H1 (cell line): Measurements from ENCODE around the gene XPOT. TPM values are rescaled to one million over a fixed set of nuclear protein-coding genes. Genes with fewer than 3 reads are reported as not detected.

Source experiments
- CTCF ChIA-PET: fragments of 300-600 bp; sonication (Branson Sonifier 250); formaldehyde crosslinking; loops from one replicate; lab custom pipeline; 2021; ENCODE audit not compliant: partially characterized antibody; lab: Charles Lee
- POLR2A ChIA-PET: fragments of 300-600 bp; sonication (Branson Sonifier 250); formaldehyde crosslinking; loops from one replicate; lab custom pipeline; 2021; ENCODE audit warnings: inconsistent platforms; ENCODE audit not compliant: partially characterized antibody; lab: Charles Lee
- DNase-seq, 2 experiments: peaks; one replicate each; pipeline versions ENCODE4 v3.0.0 to v3.0.0-alpha.2; 2010 to 2022; ENCODE audit warnings: low spot score in 2 of 2, low read depth in 1 of 2, mixed read lengths in 1 of 2
- FAIRE-seq: peaks from 2 replicates; lab custom pipeline; 2011; peaks lifted over from hg19 to GRCh38; lab: Jason Lieb, UNC
- H2AFZ ChIP-seq: 2 replicates; pipeline ENCODE4 v1.8.1; 2012; ENCODE audit warnings: low read length, inconsistent platforms
- H2AK5ac ChIP-seq: 2 replicates; pipeline ENCODE4 v1.6.1; 2013; ENCODE audit warnings: low read depth, low read length
- H2BK120ac ChIP-seq: replicated peaks from 2 replicates; pipeline ENCODE3; 2013; ENCODE audit warnings: low read depth, low read length, inconsistent platforms
- H2BK12ac ChIP-seq: 2 replicates; pipeline ENCODE4 v1.6.1; 2013; ENCODE audit warnings: low read depth, low read length
- H2BK15ac ChIP-seq: 2 replicates; pipeline ENCODE4 v1.6.1; 2013; ENCODE audit warnings: low read length
- H2BK20ac ChIP-seq: 2 replicates; pipeline ENCODE4 v1.6.1; 2013; ENCODE audit warnings: low read length
- H2BK5ac ChIP-seq: 2 replicates; pipeline ENCODE4 v1.6.1; 2013; ENCODE audit warnings: low read depth, low read length
- H3K14ac ChIP-seq: 2 replicates; pipeline ENCODE4 v1.6.1; 2013; ENCODE audit warnings: inconsistent platforms; ENCODE audit not compliant: insufficient read length
- H3K18ac ChIP-seq: 2 replicates; pipeline ENCODE4 v1.6.1; 2013; ENCODE audit warnings: low read length; ENCODE audit errors: extremely low read depth
- H3K23ac ChIP-seq: 2 replicates; pipeline ENCODE4 v1.6.1; 2013; ENCODE audit warnings: inconsistent platforms; ENCODE audit not compliant: insufficient read length
- H3K23me2 ChIP-seq: 2 replicates; pipeline ENCODE4 v1.6.1; 2013; ENCODE audit warnings: low read depth, low read length
- H3K27ac ChIP-seq: 2 replicates; pipeline ENCODE4 v1.6.1; 2011; ENCODE audit warnings: low read depth, low read length, inconsistent platforms
- H3K27me3 ChIP-seq, 4 experiments: replicated peaks in 1 of 4; 1 replicate in 1 of 4; 2 replicates in 3 of 4; pipeline versions ENCODE4 v1.6.1 to v1.8.1; 2011 to 2013; ENCODE audit warnings: low read length in 3 of 4, mild to moderate bottlenecking in 3 of 4, inconsistent platforms in 2 of 4, mixed read lengths in 2 of 4, moderate library complexity in 1 of 4; ENCODE audit not compliant: control insufficient read depth in 3 of 4, insufficient read depth in 3 of 4; ENCODE audit errors: extremely low read depth in 1 of 4
- H3K36me3 ChIP-seq, 4 experiments: 2 replicates each; pipeline versions ENCODE4 v1.6.1 to v1.8.1; 2011 to 2013; ENCODE audit warnings: mild to moderate bottlenecking in 4 of 4, low read length in 3 of 4, moderate library complexity in 2 of 4, control low read depth in 1 of 4, inconsistent platforms in 1 of 4; ENCODE audit not compliant: insufficient read depth in 4 of 4, control insufficient read depth in 2 of 4
- H3K4ac ChIP-seq: replicated peaks from 2 replicates; pipeline ENCODE3; 2013; ENCODE audit warnings: low read length, low read depth, mixed read lengths, inconsistent platforms; ENCODE audit not compliant: insufficient read length
- H3K4me1 ChIP-seq, 4 experiments: replicated peaks in 1 of 4; 1 replicate in 1 of 4; 2 replicates in 3 of 4; pipeline versions ENCODE4 v1.6.1 to v1.8.1; 2011 to 2013; ENCODE audit warnings: low read length in 3 of 4, inconsistent platforms in 2 of 4, mixed read lengths in 1 of 4; ENCODE audit not compliant: insufficient read depth in 4 of 4, control insufficient read depth in 3 of 4
- H3K4me2 ChIP-seq, 2 experiments: 2 replicates each; pipeline versions ENCODE4 v1.6.1 to v1.8.1; 2011 to 2013; ENCODE audit warnings: low read depth in 2 of 2, low read length in 2 of 2, control low read depth in 1 of 2, inconsistent platforms in 1 of 2, mild to moderate bottlenecking in 1 of 2; ENCODE audit not compliant: insufficient read depth in 1 of 2
- H3K4me3 ChIP-seq, 4 experiments: fragments of 200-600, 300-600 bp in 1 of 4; sonication (generic), shearing (Covaris generic), sonication (Bioruptor Twin) in 1 of 4; 2 replicates each; pipeline versions ENCODE4 v1.5.1 to v1.8.1; 2011 to 2016; ENCODE audit warnings: low read length in 4 of 4, low read depth in 3 of 4, control low read depth in 2 of 4, inconsistent platforms in 2 of 4, mild to moderate bottlenecking in 2 of 4, mixed read lengths in 1 of 4, moderate library complexity in 1 of 4; ENCODE audit not compliant: insufficient read depth in 2 of 4; ENCODE audit errors: extremely low read depth in 1 of 4
- H3K56ac ChIP-seq: replicated peaks from 2 replicates; pipeline ENCODE3; 2013; ENCODE audit warnings: low read depth, mild to moderate bottlenecking, mixed read lengths, low read length, inconsistent platforms; ENCODE audit not compliant: insufficient read length
- H3K79me1 ChIP-seq: 2 replicates; pipeline ENCODE4 v1.6.1; 2013; ENCODE audit warnings: low read depth, low read length, control low read depth
- H3K79me2 ChIP-seq, 2 experiments: 2 replicates each; pipeline versions ENCODE4 v1.6.1 to v1.8.1; 2012 to 2013; ENCODE audit warnings: low read length in 2 of 2, mild to moderate bottlenecking in 2 of 2, inconsistent platforms in 1 of 2; ENCODE audit not compliant: insufficient read depth in 2 of 2, control insufficient read depth in 1 of 2
- H3K9ac ChIP-seq, 4 experiments: replicated peaks in 1 of 4; 1 replicate in 1 of 4; 2 replicates in 3 of 4; pipeline versions ENCODE4 v1.6.1 to v1.8.1; 2011 to 2013; ENCODE audit warnings: low read depth in 3 of 4, low read length in 3 of 4, control low read depth in 2 of 4, mild to moderate bottlenecking in 2 of 4, moderate library complexity in 2 of 4, inconsistent platforms in 1 of 4; ENCODE audit errors: extremely low read depth in 1 of 4
- H3K9me3 ChIP-seq, 2 experiments: 2 replicates each; pipeline versions ENCODE4 v1.6.1 to v1.8.1; 2012 to 2013; ENCODE audit warnings: mild to moderate bottlenecking in 2 of 2, moderate library complexity in 2 of 2, control low read depth in 1 of 2, inconsistent platforms in 1 of 2, low read depth in 1 of 2, low read length in 1 of 2, mixed read lengths in 1 of 2; ENCODE audit not compliant: insufficient read depth in 2 of 2
- H4K20me1 ChIP-seq, 2 experiments: replicated peaks in 1 of 2; 2 replicates each; pipeline versions ENCODE3 to v1.8.1; 2011 to 2013; ENCODE audit warnings: inconsistent platforms in 2 of 2, low read length in 2 of 2, mild to moderate bottlenecking in 1 of 2; ENCODE audit not compliant: insufficient read depth in 2 of 2, control insufficient read depth in 1 of 2
- H4K5ac ChIP-seq: 2 replicates; pipeline ENCODE4 v1.6.1; 2013; ENCODE audit warnings: low read length, low read depth, mixed read lengths, inconsistent platforms; ENCODE audit not compliant: insufficient read length
- H4K8ac ChIP-seq: 2 replicates; pipeline ENCODE4 v1.8.0; 2013; ENCODE audit warnings: mild to moderate bottlenecking, moderate library complexity, low read length, inconsistent platforms; ENCODE audit not compliant: insufficient read depth; ENCODE audit errors: extremely low read depth
- H4K91ac ChIP-seq: replicated peaks from 2 replicates; pipeline ENCODE3; 2013; ENCODE audit warnings: low read length, mixed read lengths, inconsistent platforms; ENCODE audit not compliant: insufficient read length
- BRCA1 ChIP-seq: IDR thresholded peaks from 2 replicates; pipeline ENCODE4 v1.6.1; 2012; ENCODE audit warnings: low read depth, low read length, improper control_type of control experiment
- CEBPB ChIP-seq: IDR thresholded peaks from 2 replicates; pipeline ENCODE4 v1.6.1; 2012; ENCODE audit warnings: low read depth, low read length
- CHD2 ChIP-seq: IDR thresholded peaks from 2 replicates; pipeline ENCODE4 v1.6.1; 2012; ENCODE audit warnings: low read length, improper control_type of control experiment
- GTF2F1 ChIP-seq: IDR thresholded peaks from 2 replicates; pipeline ENCODE4 v1.6.1; 2012; ENCODE audit warnings: low read depth, low read length, improper control_type of control experiment, borderline replicate concordance
- HDAC2 ChIP-seq, 2 experiments: fragments of 300-600 bp in 1 of 2; sonication (generic) in 1 of 2; IDR thresholded peaks; 2 replicates each; pipeline ENCODE4 v1.6.1; 2011 to 2012; ENCODE audit warnings: low read depth in 2 of 2, low read length in 2 of 2, mild to moderate bottlenecking in 2 of 2, moderate library complexity in 2 of 2, borderline replicate concordance in 1 of 2, inconsistent platforms in 1 of 2
- JUN ChIP-seq: IDR thresholded peaks from 2 replicates; pipeline ENCODE4 v1.6.1; 2011; ENCODE audit warnings: low read depth, mild to moderate bottlenecking, improper control_type of control experiment, low read length
- KDM1A ChIP-seq: fragments of 200-600, 300-600 bp; sonication (generic); IDR thresholded peaks from 2 replicates; pipeline ENCODE4 v1.7.1; 2016; ENCODE audit warnings: mild to moderate bottlenecking, low read length, borderline replicate concordance
- KDM4A ChIP-seq: IDR thresholded peaks from one replicate; pipeline ENCODE4 v1.7.1; 2012; ENCODE audit warnings: low read depth, mild to moderate bottlenecking, moderate library complexity, low read length, inconsistent platforms; ENCODE audit not compliant: severe bottlenecking
- MAX ChIP-seq: IDR thresholded peaks from 2 replicates; pipeline ENCODE4 v1.6.1; 2012; ENCODE audit warnings: inconsistent platforms
- PHF8 ChIP-seq: fragments of 200-600 bp; sonication (generic); conservative IDR thresholded peaks from 2 replicates; pipeline ENCODE4 v1.7.1; 2012; ENCODE audit warnings: low read depth, mild to moderate bottlenecking, inconsistent platforms, low read length, moderate library complexity
- POLR2AphosphoS5 ChIP-seq: IDR thresholded peaks from 2 replicates; pipeline ENCODE4 v1.6.1; 2011; ENCODE audit warnings: low read depth, low read length
- POU5F1 ChIP-seq: IDR thresholded peaks from 2 replicates; pipeline ENCODE4 v1.6.1; 2011; ENCODE audit warnings: low read depth, mild to moderate bottlenecking, low read length, moderate library complexity
- RXRA ChIP-seq: IDR thresholded peaks from 2 replicates; pipeline ENCODE4 v1.6.1; 2011; ENCODE audit warnings: low read depth, mild to moderate bottlenecking, low read length, moderate library complexity; ENCODE audit not compliant: insufficient read depth
- SP4 ChIP-seq: IDR thresholded peaks from 2 replicates; pipeline ENCODE4 v1.6.1; 2012; ENCODE audit warnings: low read length, inconsistent platforms
- TBP ChIP-seq: IDR thresholded peaks from 2 replicates; pipeline ENCODE4 v1.6.1; 2011; ENCODE audit warnings: low read depth, low read length, improper control_type of control experiment
- WGBS, 2 experiments: shearing (Covaris generic) in 1 of 2; methylation state at CpG; one replicate each; pipeline versions ENCODE4 v1.1.6 to v1.1.7; 2013 to 2015; ENCODE audit warnings: low lambda C conversion rate in 2 of 2, mixed read lengths in 2 of 2, inconsistent platforms in 1 of 2, low coverage in 1 of 2, missing lambda C conversion rate in 1 of 2; ENCODE audit not compliant: insufficient replicate concordance in 2 of 2, insufficient coverage in 1 of 2, insufficient read length in 1 of 2; ENCODE audit errors: extremely low coverage in 1 of 2, missing lambda C conversion rate in 1 of 2; 5-methylcytosine and 5-hydroxymethylcytosine counted together
- polyA plus RNA-seq, 7 experiments: library from polyadenylated mRNA; depleted of rRNA in 3 of 7; stranded (reverse) in 5 of 7; unstranded in 2 of 7; fragments of >200 nt in 5 of 7; fragments of 200-250 nt in 2 of 7; gene quantifications; 1 replicate in 5 of 7; 2 replicates in 1 of 7; 4 replicates in 1 of 7; pipeline versions ENCODE4 v1.2.1 to v1.2.3, GENCODE V29; 2011 to 2013; ENCODE audit warnings: missing spikeins in 2 of 7, mixed read lengths in 2 of 7
- total RNA-seq: library from RNA; stranded (reverse); fragmentation: NEBNext Ultra II Directional; extraction: Animal tissue kit (Norgen Biotek cat#: 25700); gene quantifications from 2 replicates; pipeline ENCODE4 v1.2.1, GENCODE V29; 2021

Gene XPOT
- total and polyA plus RNA-seq, 2 of the 8 experiments (the other 6 are each of a cell fraction or from before 2014, with no cell fraction given), result 38.8 to 176 TPM

- peaks cover 9 to 58% of the 10 kb centered on the region in 2 experiments for H3K79me2 ChIP-seq
- WGBS, 2 experiments, result 92% methylated on average over 2 of the region's 2 CpGs; no CpG with 5 or more reads in 1 of the 2 experiments
- H4K8ac ChIP-seq, result no peak overlapping the region
- no peak overlapping the region for H2BK120ac ChIP-seq
- no peak overlapping the region for H3K4me2 ChIP-seq
- H3K9me3 ChIP-seq, result no peaks in the 10 kb centered on the region
- H3K4ac ChIP-seq, result no peak overlapping the region
- no peak for FAIRE-seq
- H3K18ac ChIP-seq, result no peak overlapping the region
- no peak overlapping the region for H3K9ac ChIP-seq
- H4K5ac ChIP-seq, result no peak overlapping the region
- peaks cover 31 to 69% (median 51%) of the 10 kb centered on the region in 4 experiments for H3K36me3 ChIP-seq
- H4K91ac ChIP-seq, result no peak overlapping the region
- no peak overlapping the region for H3K56ac ChIP-seq
- H3K79me1 ChIP-seq, result peaks cover 10% of the 10 kb centered on the region
- no peak overlapping the region for H2AFZ ChIP-seq
- no peak overlapping the region for H3K27ac ChIP-seq
- no peaks in the 10 kb centered on the region for H3K27me3 ChIP-seq
- H2AK5ac ChIP-seq, result no peak overlapping the region
- CTCF ChIA-PET, result no interaction called here
- POLR2A ChIA-PET, result interaction anchor here (0.6 to 9.6 kb wide), 4 partner anchors 13 to 730 kb away, joined by 3 to 100 read pairs (median 6); no protein-coding TSS in a partner anchor
- H3K23ac ChIP-seq, result no peak overlapping the region
- no peak overlapping the region for H3K14ac ChIP-seq
- H2BK15ac ChIP-seq, result no peak overlapping the region
- H3K23me2 ChIP-seq, result no peaks in the 10 kb centered on the region
- H2BK20ac ChIP-seq, result no peak overlapping the region
- H2BK5ac ChIP-seq, result no peak overlapping the region
- H3K4me3 ChIP-seq, result no peak overlapping the region
- peaks cover 8 to 15% of the 10 kb centered on the region in 2 experiments for H4K20me1 ChIP-seq
- no peak for DNase-seq
- peaks cover 0 to 5% (median 1%) of the 10 kb centered on the region in 4 experiments; a peak in 3 of 7 replicates for H3K4me1 ChIP-seq
- no peak overlapping the region for H2BK12ac ChIP-seq
- TF ChIP-seq RXRA (no peak), POU5F1 (no peak), KDM4A (no peak), POLR2AphosphoS5 (no peak), CHD2 (no peak), GTF2F1 (no peak), SP4 (no peak), HDAC2 (IDR thresholded peaks at IDR 0.05; ENCODE audit: borderline replicate concordance in 1 of 2, low read depth in 2 of 2, low read length in 2 of 2) (no peak), CEBPB (no peak), BRCA1 (no peak), MAX (no peak), TBP (no peak), KDM1A (no peak), JUN (no peak), PHF8 (no peak)
Measured at GRCh38 chr12:64411427-64411826, 7.2 kb downstream of the XPOT start.
